Measurements from ENCODE around the gene CNN3. TPM values are rescaled to one million over a fixed set of nuclear protein-coding genes. Genes with fewer than 3 reads are reported as not detected.
"Not testable (repeated sequence)": the region's sequence is repeated elsewhere in the genome, so short reads cannot be mapped to it uniquely, and the experiment has no call there.

The CNN3 gene
- total RNA-seq, 1 donor from 2014 or later: 215 TPM

GRCh38 chr1:94949681-94950661, 23.1 kb upstream of the CNN3 start:
- DNase-seq: no peak
- H3K27me3 ChIP-seq: no peaks in the 10 kb centered on the region
- H3K4me1 ChIP-seq: peaks cover 6% of the 10 kb centered on the region
- peak overlapping the region; percentile 30 for H3K27ac ChIP-seq
- H3K9me3 ChIP-seq: no peaks in the 10 kb centered on the region
- no peak for TF ChIP-seq CTCF (IDR thresholded peaks at IDR 0.05)
- intact Hi-C loops (cut with DNase I): no loop called here
- no peak overlapping the region for H3K4me3 ChIP-seq
- peak; percentile 87 for ATAC-seq
- no peaks in the 10 kb centered on the region for H3K36me3 ChIP-seq

- no peak overlapping the region for H3K4me3 ChIP-seq
- intact Hi-C loops (cut with DNase I): no loop called here
- H3K9me3 ChIP-seq: no peaks in the 10 kb centered on the region
- TF ChIP-seq CTCF (IDR thresholded peaks at IDR 0.05): no peak
- ATAC-seq (peak; percentile 64), DNase-seq (no peak)
- no peak overlapping the region for H3K27ac ChIP-seq
- H3K36me3 ChIP-seq: no peaks in the 10 kb centered on the region
- peaks cover 6% of the 10 kb centered on the region for H3K4me1 ChIP-seq
- no peaks in the 10 kb centered on the region for H3K27me3 ChIP-seq
Observed at GRCh38 chr1:94947437-94947836, 20.5 kb upstream of the CNN3 start.

GRCh38 chr1:94946886-94947285, 20.0 kb upstream of the CNN3 start:
- no peak for ATAC-seq
- TF ChIP-seq CTCF (IDR thresholded peaks at IDR 0.05): no peak
- intact Hi-C loops (cut with DNase I): no loop called here
- no peak for DNase-seq
- Histone ChIP-seq H3K9me3 (no peaks in the 10 kb centered on the region), H3K4me3 (no peak overlapping the region), H3K27ac (peak overlapping the region; percentile 34), H3K27me3 (no peaks in the 10 kb centered on the region), H3K4me1 (peaks cover 6% of the 10 kb centered on the region), H3K36me3 (no peaks in the 10 kb centered on the region)

- Histone ChIP-seq H3K4me3 (no peak overlapping the region), H3K9me3 (no peaks in the 10 kb centered on the region), H3K27me3 (no peaks in the 10 kb centered on the region), H3K4me1 (no peaks in the 10 kb centered on the region), H3K27ac (no peak overlapping the region), H3K36me3 (no peaks in the 10 kb centered on the region)
- ATAC-seq: peak; percentile 75
- no peak for TF ChIP-seq CTCF (IDR thresholded peaks at IDR 0.05)
- intact Hi-C loops (cut with DNase I): no loop called here
- no peak for DNase-seq
Observed at GRCh38 chr1:94942171-94943128, 15.5 kb upstream of the CNN3 start.

GRCh38 chr1:94941480-94941879, 14.6 kb upstream of the CNN3 start:
- H3K4me1 ChIP-seq; H3K9me3 ChIP-seq; ATAC-seq; H3K27ac ChIP-seq; H3K4me3 ChIP-seq; intact Hi-C loops (cut with DNase I); H3K27me3 ChIP-seq; H3K36me3 ChIP-seq; DNase-seq: not testable (repeated sequence)

Data from upper lobe of right lung (tissue), 1 donor.